RPMI8226 (cell line): ENCODE measurements around the gene PRR7.
A peak's percentile ranks its signal among the peaks of the same experiment; 100 is the strongest.

Experiments used
- DNase-seq: peaks from one replicate; pipeline ENCODE4 v3.0.0-alpha.2; 2015

Gene PRR7

GRCh38 chr5:177453852-177454396, 7.3 kb downstream of the PRR7 start:
- DNase-seq = peak; percentile 69

- peak; percentile 94 for DNase-seq
Measured at GRCh38 chr5:177454397-177455035, 7.9 kb downstream of the PRR7 start.

- peak; percentile 94 for DNase-seq
Measured at GRCh38 chr5:177455036-177455660, 8.5 kb downstream of the PRR7 start.

GRCh38 chr5:177455661-177456590, 9.3 kb downstream of the PRR7 start:
- DNase-seq = peak; percentile 94

GRCh38 chr5:177456591-177456964, 10.0 kb downstream of the PRR7 start:
- no peak for DNase-seq

GRCh38 chr5:177456976-177457851, 10.6 kb downstream of the PRR7 start:
- peak; percentile 92 for DNase-seq

- DNase-seq = no peak
Measured at GRCh38 chr5:177457852-177458681, 11.5 kb downstream of the PRR7 start.

- no peak for DNase-seq
Measured at GRCh38 chr5:177458912-177459350, 12.3 kb downstream of the PRR7 start.

GRCh38 chr5:177459357-177459756, 12.7 kb downstream of the PRR7 start:
- no peak for DNase-seq

GRCh38 chr5:177459819-177460628, 13.4 kb downstream of the PRR7 start:
- DNase-seq = no peak

- DNase-seq = no peak
Measured at GRCh38 chr5:177462021-177462670, 15.5 kb downstream of the PRR7 start.

- DNase-seq = no peak
Measured at GRCh38 chr5:177465044-177465443, 18.4 kb downstream of the PRR7 start.

GRCh38 chr5:177466861-177467260, 20.2 kb downstream of the PRR7 start:
- DNase-seq = no peak

- no peak for DNase-seq
Measured at GRCh38 chr5:177467436-177467835, 20.8 kb downstream of the PRR7 start.

GRCh38 chr5:177468329-177468684, 21.7 kb downstream of the PRR7 start:
- DNase-seq = no peak

GRCh38 chr5:177468685-177469628, 22.3 kb downstream of the PRR7 start:
- no peak for DNase-seq

GRCh38 chr5:177469750-177470525, 23.3 kb downstream of the PRR7 start:
- DNase-seq = no peak
